Colonic mucosa (tissue), 4 donors: ENCODE measurements around the gene GALNT18. TPM values are rescaled to one million over a fixed set of nuclear protein-coding genes. Genes with fewer than 3 reads are reported as not detected.

Source experiments
- DNase-seq: peaks from one replicate; pipeline ENCODE4 v3.0.0-alpha.2; 2020
- H3K27ac ChIP-seq: fragments of 200-600 bp; one replicate; pipeline ENCODE4 v1.8.0; 2021
- H3K27me3 ChIP-seq: fragments of 200-600 bp; one replicate; pipeline ENCODE4 v1.8.0; 2021
- H3K36me3 ChIP-seq: fragments of 200-600 bp; one replicate; pipeline ENCODE4 v1.8.0; 2021
- H3K4me1 ChIP-seq: fragments of 200-600 bp; one replicate; pipeline ENCODE4 v1.8.0; 2021; ENCODE audit warnings: mild to moderate bottlenecking
- H3K4me3 ChIP-seq: fragments of 200-600 bp; one replicate; pipeline ENCODE4 v1.8.0; 2021
- H3K9ac ChIP-seq, 2 donors: one replicate each; pipeline ENCODE4 v1.7.0; 2013; ENCODE audit warnings: control low read depth in 2 of 2, low read depth in 2 of 2, low read length in 2 of 2
- H3K9me3 ChIP-seq: fragments of 200-600 bp; one replicate; pipeline ENCODE4 v1.8.0; 2021
- CTCF ChIP-seq: fragments of 200-600 bp; IDR thresholded peaks from one replicate; pipeline ENCODE4 v1.8.0; 2022; ENCODE audit warnings: antibody characterized with exemption, mild to moderate bottlenecking
- intact Hi-C: fragments of 100-400 bp; cut with DNase I; formaldehyde crosslinking; loops from one replicate; pipeline ENCODE4 v1.14.1; 2022
- total RNA-seq, 2 donors: library from RNA; stranded (reverse); fragmentation: NEBNext Ultra II Directional in 1 of 2; extraction: Animal tissue kit (Norgen Biotek cat#: 25700) in 1 of 2; gene quantifications; one replicate each; pipeline ENCODE4 v1.2.1, GENCODE V29; 2021
- donor health status: healthy.
- donor health status: DM: no; HTN: no; CAD: no.
- donor health status: DM: no; HTN: no; CAD: no.

The GALNT18 gene
- total RNA-seq, 2 donors from 2014 or later: 3.6 to 8.3 TPM

- Histone ChIP-seq H3K4me1 (no peaks in the 10 kb centered on the region), H3K9ac (no peak overlapping the region), H3K9me3 (no peaks in the 10 kb centered on the region), H3K27ac (no peak overlapping the region), H3K36me3 (no peaks in the 10 kb centered on the region), H3K4me3 (no peak overlapping the region), H3K27me3 (no peaks in the 10 kb centered on the region)
- intact Hi-C loops: no loop called here
- no peak for DNase-seq
- no peak for TF ChIP-seq CTCF
Measured at GRCh38 chr11:11250470-11250869, 371.3 kb downstream of the GALNT18 start.

DNA sequence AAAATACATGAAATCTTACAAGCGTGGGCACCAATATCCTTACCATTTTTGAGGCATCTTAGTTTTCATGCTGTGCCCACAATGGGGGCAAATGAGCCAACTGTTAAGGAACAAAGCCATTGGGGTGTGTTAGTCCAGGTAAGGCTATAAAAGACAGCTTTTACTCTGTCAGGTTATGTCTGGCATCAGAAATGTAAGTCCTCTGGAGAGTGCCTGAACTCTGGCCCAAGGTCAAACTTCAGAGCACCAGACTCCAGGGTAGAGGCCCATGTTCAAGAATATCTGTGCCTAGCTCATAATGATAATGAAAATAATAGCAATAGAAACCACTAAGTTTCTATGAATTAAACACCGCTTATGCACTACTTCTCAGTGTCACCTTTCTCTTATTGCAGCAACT is 374.2 kb downstream of the GALNT18 start:
- H3K4me1 ChIP-seq: no peaks in the 10 kb centered on the region
- TF ChIP-seq CTCF: no peak
- H3K27ac ChIP-seq: no peak overlapping the region
- no peak overlapping the region for H3K4me3 ChIP-seq
- intact Hi-C loops: no loop called here
- DNase-seq: no peak
- H3K9me3 ChIP-seq: no peaks in the 10 kb centered on the region
- no peak overlapping the region for H3K9ac ChIP-seq
- H3K36me3 ChIP-seq: no peaks in the 10 kb centered on the region
- H3K27me3 ChIP-seq: no peaks in the 10 kb centered on the region

DNA sequence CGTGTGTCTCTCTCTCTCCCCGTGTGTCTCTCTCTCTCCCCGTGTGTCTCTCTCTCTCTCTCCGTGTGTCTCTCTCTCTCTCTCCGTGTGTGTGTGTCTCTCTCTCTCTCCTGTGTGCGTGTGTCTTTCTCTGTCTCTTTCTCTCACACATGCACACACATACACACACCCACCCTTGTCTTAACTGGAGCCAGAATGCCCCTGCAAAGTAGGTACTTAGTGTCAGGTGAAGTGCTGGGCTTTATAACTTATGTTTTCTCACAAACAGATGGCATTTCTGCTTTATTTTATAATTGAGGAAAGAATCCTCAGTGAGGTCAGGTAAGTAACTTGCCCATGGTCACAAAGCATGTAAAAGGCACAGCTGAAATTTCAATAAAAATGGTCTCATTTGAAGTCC is 374.7 kb downstream of the GALNT18 start:
- H3K9ac ChIP-seq: no peak overlapping the region
- H3K4me1 ChIP-seq: no peaks in the 10 kb centered on the region
- no peak overlapping the region for H3K4me3 ChIP-seq
- TF ChIP-seq CTCF: no peak
- H3K27me3 ChIP-seq: no peaks in the 10 kb centered on the region
- H3K36me3 ChIP-seq: no peaks in the 10 kb centered on the region
- no peak overlapping the region for H3K27ac ChIP-seq
- intact Hi-C loops: no loop called here
- DNase-seq: no peak
- H3K9me3 ChIP-seq: no peaks in the 10 kb centered on the region

GRCh38 chr11:11246166-11246565 is 375.6 kb downstream of the GALNT18 start:
- no peak overlapping the region for H3K4me3 ChIP-seq

DNA sequence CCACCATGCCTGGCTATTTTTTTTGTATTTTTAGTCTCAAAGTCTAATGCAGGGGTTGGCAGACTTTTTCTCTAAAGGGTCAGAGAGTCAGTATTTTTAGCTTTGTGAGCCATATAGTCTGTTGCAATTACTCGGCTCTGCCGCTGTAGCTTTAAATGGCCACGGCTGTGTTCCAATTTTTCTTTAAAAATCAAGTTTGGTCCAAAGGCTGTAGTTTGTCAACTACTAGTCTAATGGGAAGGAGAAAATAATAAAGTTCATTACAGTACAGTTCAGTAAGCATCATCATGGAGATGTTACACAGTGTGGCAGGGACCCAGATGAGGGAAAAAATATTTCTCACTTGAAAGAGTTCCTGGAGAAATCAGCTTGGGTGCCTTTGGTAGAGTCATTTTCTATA is 376.4 kb downstream of the GALNT18 start:
- no peaks in the 10 kb centered on the region for H3K4me1 ChIP-seq
- intact Hi-C loops: no loop called here
- no peak overlapping the region for H3K4me3 ChIP-seq
- no peaks in the 10 kb centered on the region for H3K9me3 ChIP-seq
- no peak overlapping the region for H3K27ac ChIP-seq
- H3K9ac ChIP-seq: no peak overlapping the region
- no peak for TF ChIP-seq CTCF
- DNase-seq: no peak
- H3K36me3 ChIP-seq: no peaks in the 10 kb centered on the region
- H3K27me3 ChIP-seq: no peaks in the 10 kb centered on the region

More at GRCh38 chr11:11246166-11246565, 375.6 kb downstream of the GALNT18 start:
- Histone ChIP-seq H3K9ac (no peak overlapping the region), H3K27me3 (no peaks in the 10 kb centered on the region), H3K36me3 (no peaks in the 10 kb centered on the region), H3K4me1 (no peaks in the 10 kb centered on the region), H3K27ac (no peak overlapping the region), H3K9me3 (no peaks in the 10 kb centered on the region)
- intact Hi-C loops: no loop called here
- DNase-seq: no peak
- TF ChIP-seq CTCF: no peak
